GM19452 (cell line): ENCODE results near the gene EPB41L2.
"Not testable (repeated sequence)": the region's sequence is repeated elsewhere in the genome, so short reads cannot be mapped to it uniquely, and the experiment has no call there.

Source experiments
- ATAC-seq: cut with Tn5 transposase; IDR thresholded peaks from one replicate; pipeline ENCODE4 v1.9.1; 2021; ENCODE audit not compliant: unreplicated experiment

Gene EPB41L2

DNA sequence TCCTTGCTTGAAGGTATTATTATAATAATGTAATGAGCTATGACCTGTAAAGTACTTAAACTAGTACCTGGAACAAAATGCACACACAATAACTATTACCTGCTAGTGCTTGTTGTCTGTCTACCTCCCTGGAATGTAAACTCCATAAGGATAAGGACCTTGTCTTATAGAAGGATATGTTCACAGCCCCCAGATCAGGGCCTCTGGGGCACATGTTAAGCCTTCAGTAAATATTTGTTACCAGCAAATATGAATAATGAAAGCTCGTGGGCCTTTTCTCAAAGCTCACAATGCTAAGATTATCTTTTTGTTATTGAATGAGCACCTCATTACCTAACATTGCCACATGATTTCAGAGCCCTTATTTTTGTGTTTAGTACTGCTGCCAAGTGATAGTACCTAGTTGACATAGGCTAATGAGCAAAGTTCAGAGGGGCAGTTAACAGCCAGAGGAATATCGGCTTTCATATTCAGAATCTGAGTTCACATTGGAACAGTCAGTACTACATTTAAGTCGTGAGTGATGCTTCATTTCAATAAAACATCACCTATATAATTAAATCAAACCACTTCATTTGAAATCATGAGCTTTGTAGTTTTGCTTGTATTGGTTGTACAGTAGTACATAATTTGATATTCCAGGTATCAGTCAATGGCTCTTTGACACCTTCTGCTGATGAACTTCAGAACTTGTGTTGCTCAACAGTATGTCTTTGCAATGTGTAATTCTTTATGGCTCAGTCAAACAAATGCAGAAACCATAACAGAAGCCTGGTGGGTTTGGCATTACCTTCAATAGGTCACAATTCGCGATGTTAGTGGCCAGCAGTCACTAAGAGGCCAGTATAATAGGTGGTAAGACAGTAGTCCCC lies 247.6 kb downstream of the EPB41L2 start:
- ATAC-seq = no peak

DNA sequence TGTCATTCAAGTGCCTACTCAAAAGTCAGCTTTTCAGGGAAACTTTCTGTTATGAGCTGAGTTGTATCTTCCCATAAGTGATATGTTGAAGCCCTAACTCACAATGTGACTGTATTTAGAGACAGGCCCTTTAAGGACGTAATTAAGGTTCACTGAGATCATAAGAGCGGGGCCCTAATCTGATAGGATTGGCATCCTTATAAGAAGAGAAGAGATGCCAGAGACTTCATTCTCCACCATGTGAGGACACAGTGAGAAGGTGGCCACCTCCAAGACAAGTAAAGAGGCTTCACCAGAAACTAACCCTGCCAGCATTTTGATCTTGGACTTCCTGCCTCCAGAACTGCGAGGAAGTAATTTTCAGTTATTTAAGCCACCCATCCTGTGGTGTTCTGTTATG lies 248.5 kb downstream of the EPB41L2 start:
- ATAC-seq = no peak

DNA sequence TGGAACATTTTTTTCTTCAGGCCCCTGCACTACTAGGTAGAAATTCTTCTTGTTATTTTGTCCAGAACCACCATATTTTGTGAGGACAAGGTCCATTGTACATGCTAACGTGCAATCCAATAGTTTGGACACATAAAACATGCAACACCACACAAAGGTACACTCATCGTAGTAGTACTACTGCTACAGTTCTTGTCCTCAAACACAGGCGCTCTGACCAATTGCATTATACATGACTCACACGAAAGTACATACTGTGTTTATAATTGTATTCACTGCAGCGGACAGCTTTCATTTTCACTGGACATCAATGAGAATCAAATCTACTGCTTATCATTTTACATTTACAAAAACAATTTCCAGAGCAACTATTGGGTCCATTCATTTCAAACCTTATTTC lies 251.1 kb downstream of the EPB41L2 start:
- no peak for ATAC-seq

DNA sequence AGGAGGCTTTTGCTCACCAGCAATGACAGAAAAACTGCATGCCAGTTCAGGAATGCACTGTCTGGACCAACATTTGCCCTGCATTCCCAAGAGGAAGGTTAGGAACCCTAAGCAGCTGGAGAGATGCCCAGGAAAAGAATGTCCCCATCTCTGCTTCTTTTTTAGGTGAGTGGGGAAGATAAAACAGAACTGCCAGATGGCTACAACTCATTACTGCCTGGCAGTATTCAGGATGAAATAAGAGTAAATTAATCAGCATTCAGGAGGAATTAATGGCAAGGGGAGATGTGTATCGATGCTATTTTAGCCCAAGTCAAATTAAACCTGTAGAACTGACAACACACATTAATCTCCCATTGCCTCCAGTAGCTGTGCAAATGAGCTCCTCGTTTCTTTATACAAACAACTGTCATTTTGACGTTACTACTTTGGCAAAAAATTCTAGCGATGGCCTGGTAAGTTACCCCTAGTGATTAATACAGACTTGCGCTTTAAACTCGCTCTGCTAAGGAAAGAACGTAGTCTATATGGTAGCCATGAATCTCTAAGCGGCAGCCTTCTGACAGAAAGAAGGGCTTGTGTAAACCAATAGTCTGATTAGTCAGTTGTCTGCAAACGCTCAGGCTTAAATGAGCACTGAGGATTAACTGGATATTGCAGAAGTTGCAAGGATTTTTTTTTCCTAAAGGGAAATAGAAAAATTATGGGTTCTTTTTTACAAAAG lies 252.6 kb downstream of the EPB41L2 start:
- no peak for ATAC-seq

DNA sequence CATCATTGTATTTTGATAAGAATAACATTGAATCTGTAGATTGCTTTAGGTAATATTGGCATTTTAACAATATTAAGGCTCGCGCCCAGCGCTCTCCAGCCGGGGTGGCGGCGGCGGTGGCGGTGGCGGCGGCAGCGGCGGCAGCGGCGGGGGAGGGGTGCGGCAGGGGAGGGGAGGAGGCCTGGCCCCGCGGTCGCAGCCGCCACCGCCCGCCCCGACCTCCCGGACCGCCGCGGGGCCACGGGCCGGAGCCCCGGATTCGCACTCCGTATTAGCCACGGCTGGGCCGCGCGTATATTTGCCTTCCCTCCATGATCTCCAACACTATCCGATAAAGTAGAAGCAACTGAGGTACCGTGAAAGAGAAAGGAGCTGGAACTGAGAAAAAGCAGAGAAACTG lies 261.7 kb downstream of the EPB41L2 start:
- not testable (repeated sequence) for ATAC-seq

DNA sequence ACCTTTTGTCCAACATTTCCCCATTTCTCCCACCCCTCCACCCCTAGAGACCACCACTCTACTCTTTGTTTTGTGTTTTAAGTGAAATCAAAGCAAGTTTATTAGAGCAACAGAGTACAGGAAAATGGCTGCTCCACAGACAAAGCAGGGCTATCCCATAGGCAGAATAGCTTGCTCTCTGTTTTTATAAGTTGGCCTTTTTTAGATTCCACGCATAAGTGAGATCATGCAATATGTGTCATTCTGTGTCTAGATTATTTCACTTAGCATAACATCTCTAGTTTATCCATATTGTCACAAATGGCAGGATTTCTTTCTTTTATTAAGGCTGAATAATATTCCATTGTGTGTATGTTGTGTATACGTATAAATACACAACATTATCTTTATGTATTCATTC lies 266.0 kb downstream of the EPB41L2 start:
- no peak for ATAC-seq

DNA sequence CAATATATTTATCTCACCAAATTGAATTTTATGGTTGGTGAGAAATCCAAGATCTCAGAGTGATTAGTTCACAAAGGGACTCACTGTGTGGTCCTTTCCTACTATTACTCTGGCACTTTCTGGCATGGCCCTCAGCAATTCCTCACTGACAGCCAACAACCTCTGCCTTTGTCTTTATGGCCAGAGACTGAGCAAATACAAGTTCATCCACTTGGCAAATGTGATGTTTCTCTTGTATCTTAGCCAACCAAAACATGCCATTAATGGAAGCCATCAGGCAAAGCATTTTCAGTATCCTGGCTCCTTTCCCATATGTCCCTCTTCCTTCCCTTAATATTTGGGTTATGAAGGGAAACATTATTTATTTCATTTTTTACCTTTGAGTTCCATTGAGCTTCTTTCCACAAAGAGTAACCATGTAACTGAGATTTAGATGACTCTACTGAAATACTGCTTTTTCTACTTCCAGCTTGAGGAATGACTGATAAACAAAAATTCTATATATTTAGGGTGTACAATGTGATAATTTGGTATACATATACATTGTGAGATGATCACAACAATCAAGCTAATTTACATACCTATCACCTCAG lies 266.6 kb downstream of the EPB41L2 start:
- no peak for ATAC-seq

DNA sequence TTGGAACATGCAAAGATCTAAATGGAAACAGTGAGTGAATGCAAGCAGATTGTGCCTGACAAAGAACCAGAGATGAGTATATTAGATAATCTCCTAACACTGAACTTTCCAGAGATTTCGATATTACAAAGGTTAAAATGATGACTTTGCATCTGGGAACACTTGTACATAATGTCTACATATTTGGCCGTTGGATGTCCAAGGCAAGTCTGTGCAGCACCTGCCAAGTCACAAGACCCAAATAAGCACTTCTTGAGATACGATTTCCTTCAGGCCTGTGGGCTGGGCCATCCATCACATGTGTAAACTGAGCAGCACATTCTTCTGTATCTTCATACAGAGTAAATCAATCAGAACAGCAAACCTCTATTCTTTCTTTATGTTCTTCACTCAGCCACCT lies 268.3 kb downstream of the EPB41L2 start:
- ATAC-seq = no peak

DNA sequence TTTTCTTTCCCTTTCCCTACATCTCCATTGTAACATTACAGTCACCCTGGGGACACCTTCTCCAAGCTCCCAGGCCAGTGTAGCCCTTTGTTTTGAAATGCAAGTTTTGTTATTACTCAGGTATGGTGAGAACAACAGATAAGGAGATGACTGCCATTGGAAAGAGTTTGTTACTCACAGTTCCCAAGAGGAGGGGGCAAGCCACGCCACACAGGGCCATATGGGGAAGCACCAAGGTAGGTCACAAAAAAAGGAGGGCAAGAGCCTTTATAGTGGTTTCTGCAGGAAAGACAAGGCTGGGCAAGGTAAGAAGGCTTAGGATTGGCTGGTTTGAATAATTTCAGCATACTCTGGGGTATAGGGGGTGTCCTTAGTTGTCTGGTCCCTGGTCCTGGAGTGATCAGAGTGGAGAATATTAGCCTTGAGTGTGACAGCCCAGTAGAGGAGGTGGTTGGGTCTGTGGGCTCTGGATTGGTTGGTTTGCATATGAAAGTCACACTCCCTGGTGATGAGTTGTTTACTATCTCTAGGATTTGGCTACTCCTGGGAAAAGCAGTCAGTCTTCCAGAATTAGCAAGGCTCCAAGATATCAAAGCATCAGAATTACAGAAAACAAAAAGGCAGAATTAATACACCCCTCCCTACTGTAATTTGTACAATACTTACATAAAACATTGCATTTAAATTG lies 268.9 kb downstream of the EPB41L2 start:
- no peak for ATAC-seq
